Activated CD8-positive, alpha-beta memory T cell treated with anti-CD3 and anti-CD28 coated beads for 1 hour (primary cell): ENCODE measurements around the gene SUCLG2.

Experiments
- DNase-seq, 2 donors: peaks; one replicate each; pipeline ENCODE4 v3.0.0-alpha.2; 2020; ENCODE audit warnings: low read depth in 1 of 2; ENCODE audit errors: extremely low read depth in 1 of 2

The SUCLG2 gene

DNA sequence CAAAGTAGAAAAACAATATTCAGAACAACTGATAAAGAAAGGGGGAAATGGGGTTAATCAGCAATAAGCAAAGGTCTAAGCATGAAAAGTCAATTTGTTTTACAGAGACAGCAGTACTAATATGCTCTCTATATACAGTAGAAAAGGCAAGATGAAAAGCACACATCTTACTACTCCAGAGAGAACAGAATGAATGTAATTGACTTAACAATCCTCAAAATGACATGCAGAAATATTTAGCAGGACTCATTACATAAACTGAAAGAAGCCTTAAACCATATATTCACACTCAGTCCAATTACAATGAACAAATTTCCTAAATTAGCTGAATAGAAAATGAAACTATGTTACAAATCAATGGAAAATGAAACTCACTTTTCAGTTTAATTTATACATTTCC is 319.8 kb downstream of the SUCLG2 start:
- no peak for DNase-seq

DNA sequence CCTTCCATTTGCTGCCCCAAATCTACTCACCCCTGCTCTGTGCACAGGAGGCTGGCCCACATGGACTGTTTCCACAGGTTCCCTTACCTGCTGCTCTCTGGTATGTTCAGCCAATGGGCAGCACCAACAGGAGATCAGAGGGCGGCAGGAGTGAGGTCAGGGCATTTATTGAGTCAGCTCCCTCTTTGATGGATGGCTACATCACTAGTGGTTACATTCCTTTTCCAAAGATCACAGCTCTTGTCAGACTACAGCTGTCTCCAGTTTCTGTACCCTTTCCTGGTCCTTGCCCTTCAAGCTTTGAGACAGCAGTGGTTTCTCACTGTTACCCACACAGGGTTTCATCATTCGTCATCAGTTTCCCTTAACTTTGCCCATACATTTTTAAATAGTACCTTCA is 325.1 kb downstream of the SUCLG2 start:
- no peak for DNase-seq

DNA sequence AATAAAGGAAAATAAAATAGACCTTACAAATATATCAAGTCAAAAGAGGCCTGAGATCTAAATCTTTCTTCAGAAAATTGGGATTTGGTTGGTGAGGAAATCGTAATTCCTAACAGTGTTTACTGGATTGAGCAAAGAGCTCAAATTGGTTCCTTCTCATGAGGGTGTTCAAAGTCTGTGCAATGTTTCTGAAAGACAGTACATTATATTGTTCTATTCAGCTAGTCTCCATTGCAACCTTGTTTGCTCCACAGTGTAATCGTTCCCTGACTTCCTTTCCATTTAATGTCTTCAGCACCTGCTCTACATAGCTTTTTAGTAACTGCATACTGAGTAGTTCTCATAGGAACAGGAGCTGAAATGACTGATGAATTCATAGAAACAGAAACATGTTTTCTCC is 326.8 kb downstream of the SUCLG2 start:
- no peak for DNase-seq

DNA sequence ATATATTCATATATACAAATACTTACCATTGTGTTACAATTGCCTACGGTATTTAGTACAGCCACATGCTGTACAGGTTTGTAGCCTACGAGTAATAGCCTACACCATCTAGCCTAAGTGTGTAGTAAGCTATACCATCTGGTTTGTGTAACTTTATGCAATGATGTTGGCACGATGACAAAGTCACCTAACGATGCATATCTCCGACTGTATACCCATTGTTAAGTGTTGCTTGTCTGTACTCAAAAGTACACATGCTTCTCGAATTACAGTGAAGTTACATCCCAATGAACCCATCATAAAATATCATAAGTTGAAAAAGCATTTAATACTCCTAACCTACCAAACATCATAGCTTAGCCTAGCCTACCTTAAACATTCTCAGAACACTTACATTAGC is 329.2 kb downstream of the SUCLG2 start:
- DNase-seq, result no peak
